GM04504 (cell line): Measurements from ENCODE around the gene WDPCP.
"Not testable (repeated sequence)": the region's sequence is repeated elsewhere in the genome, so short reads cannot be mapped to it uniquely, and the experiment has no call there.

Experiments
- DNase-seq: peaks from one replicate; pipeline ENCODE4 v3.0.0-alpha.2; 2012; ENCODE audit warnings: low read depth

WDPCP gene

GRCh38 chr2:63101954-63102353 is 486.3 kb downstream of the WDPCP start:
- DNase-seq, result no peak

- DNase-seq, result no peak
Observed at GRCh38 chr2:63099032-63099431, 489.2 kb downstream of the WDPCP start.

- no peak for DNase-seq
Observed at GRCh38 chr2:63096491-63096890, 491.8 kb downstream of the WDPCP start.

GRCh38 chr2:63093502-63093901 is 494.8 kb downstream of the WDPCP start:
- no peak for DNase-seq

- DNase-seq, result no peak
Observed at GRCh38 chr2:63092857-63093256, 495.4 kb downstream of the WDPCP start.

GRCh38 chr2:63092401-63092800 is 495.9 kb downstream of the WDPCP start:
- DNase-seq, result no peak

GRCh38 chr2:63086687-63087086 is 501.6 kb downstream of the WDPCP start:
- no peak for DNase-seq

GRCh38 chr2:63081404-63081803 is 506.9 kb downstream of the WDPCP start:
- no peak for DNase-seq

GRCh38 chr2:63078852-63079606 is 509.2 kb downstream of the WDPCP start:
- DNase-seq, result no peak

GRCh38 chr2:63074399-63074798 is 513.9 kb downstream of the WDPCP start:
- not testable (repeated sequence) for DNase-seq

GRCh38 chr2:63073994-63074393 is 514.3 kb downstream of the WDPCP start:
- no peak for DNase-seq

- no peak for DNase-seq
Observed at GRCh38 chr2:63071664-63072063, 516.6 kb downstream of the WDPCP start.
